Stimulated activated CD4-positive, alpha-beta T cell treated with anti-CD3 and anti-CD28 coated beads, Interleukin-12 subunit alpha, Interleukin-12 subunit beta, amount 100 ng/mL, for 48 hours (primary cell): ENCODE results near the gene TTLL11.
"Not testable (repeated sequence)": the region's sequence is repeated elsewhere in the genome, so short reads cannot be mapped to it uniquely, and the experiment has no call there.

Source experiments
- DNase-seq, 3 donors: peaks; one replicate each; pipeline ENCODE4 v3.0.0-alpha.2; 2020; ENCODE audit warnings: low read depth in 2 of 3, low spot score in 1 of 3

The TTLL11 gene

GRCh38 chr9:121910491-121911040, 182.5 kb downstream of the TTLL11 start:
- no peak for DNase-seq

- no peak for DNase-seq
These were observed 184.0 kb downstream of the TTLL11 start for GRCh38 chr9:121909111-121909510.

- no peak for DNase-seq
These were observed 186.8 kb downstream of the TTLL11 start for GRCh38 chr9:121906074-121906870.

GRCh38 chr9:121902461-121903135, 190.5 kb downstream of the TTLL11 start:
- DNase-seq, result no peak

GRCh38 chr9:121901616-121902015, 191.5 kb downstream of the TTLL11 start:
- no peak for DNase-seq

- DNase-seq, result no peak
These were observed 192.9 kb downstream of the TTLL11 start for GRCh38 chr9:121900163-121900562.

- no peak for DNase-seq
These were observed 194.3 kb downstream of the TTLL11 start for GRCh38 chr9:121898856-121899255.

- no peak for DNase-seq
These were observed 196.0 kb downstream of the TTLL11 start for GRCh38 chr9:121897140-121897539.

- DNase-seq, result no peak
These were observed 196.6 kb downstream of the TTLL11 start for GRCh38 chr9:121896545-121896943.

GRCh38 chr9:121895818-121896544, 197.1 kb downstream of the TTLL11 start:
- no peak for DNase-seq

GRCh38 chr9:121895358-121895757, 197.8 kb downstream of the TTLL11 start:
- DNase-seq, result no peak

- not testable (repeated sequence) for DNase-seq
These were observed 198.7 kb downstream of the TTLL11 start for GRCh38 chr9:121894380-121894779.

- no peak for DNase-seq
These were observed 199.3 kb downstream of the TTLL11 start for GRCh38 chr9:121893786-121894185.

GRCh38 chr9:121892706-121893105, 200.4 kb downstream of the TTLL11 start:
- DNase-seq, result no peak

- DNase-seq, result no peak
These were observed 202.4 kb downstream of the TTLL11 start for GRCh38 chr9:121890746-121891145.

- no peak for DNase-seq
These were observed 203.0 kb downstream of the TTLL11 start for GRCh38 chr9:121889990-121890563.

- no peak for DNase-seq
These were observed 204.7 kb downstream of the TTLL11 start for GRCh38 chr9:121888438-121888775.

GRCh38 chr9:121887553-121888437, 205.3 kb downstream of the TTLL11 start:
- no peak for DNase-seq

GRCh38 chr9:121886759-121887485, 206.2 kb downstream of the TTLL11 start:
- DNase-seq, result peak; percentile 18 to 28 (median 18)
